ENCODE results near the gene AKT3.

AKT3 gene

GRCh38 chr1:243440406-243440805, 409.6 kb downstream of the AKT3 start:
- no peaks in the 10 kb centered on the region for H3K36me3 ChIP-seq (replicated peaks; ENCODE audit: insufficient read depth, low read length)
- H3K9me2 ChIP-seq (replicated peaks; ENCODE audit: insufficient read depth, low read length) = no peaks in the 10 kb centered on the region
- H3K9ac ChIP-seq (ENCODE audit: low read length) = no peak overlapping the region
- no peak for TF ChIP-seq EZH2phosphoT487 (IDR thresholded peaks at IDR 0.05; ENCODE audit: low read length)
- TF ChIP-seq CTCF (IDR thresholded peaks at IDR 0.05; ENCODE audit: low read length) = no peak
- no peak for TF ChIP-seq EZH2 (optimal IDR thresholded peaks at IDR 0.05; ENCODE audit: low read depth, low read length)
- no peak for DNase-seq
- no peak overlapping the region for H3K4me3 ChIP-seq (ENCODE audit: low read length)
- no peaks in the 10 kb centered on the region for H3K79me2 ChIP-seq (ENCODE audit: low read length)
- H2AFZ ChIP-seq (ENCODE audit: low read length) = no peak overlapping the region
- H3K4me1 ChIP-seq (ENCODE audit: low read length) = peaks cover 7% of the 10 kb centered on the region
- H3K9me3 ChIP-seq (replicated peaks; ENCODE audit: insufficient read depth, low read length) = no peaks in the 10 kb centered on the region
- no peak overlapping the region for H3K4me2 ChIP-seq (ENCODE audit: low read depth, low read length)
- no peaks in the 10 kb centered on the region for H4K20me1 ChIP-seq (ENCODE audit: insufficient read depth, low read length)
- H3K27me3 ChIP-seq (replicated peaks; ENCODE audit: insufficient read depth, low read length) = no peaks in the 10 kb centered on the region
- no peaks in the 10 kb centered on the region for H3F3A ChIP-seq (ENCODE audit: insufficient read depth, low read length)
- no peak overlapping the region for H3K27ac ChIP-seq (ENCODE audit: low read length)

- no peaks in the 10 kb centered on the region for H3K27me3 ChIP-seq (replicated peaks; ENCODE audit: insufficient read depth, low read length)
- no peak overlapping the region for H3K4me2 ChIP-seq (ENCODE audit: low read depth, low read length)
- peaks cover 7% of the 10 kb centered on the region for H3K4me1 ChIP-seq (ENCODE audit: low read length)
- no peaks in the 10 kb centered on the region for H3K9me2 ChIP-seq (replicated peaks; ENCODE audit: insufficient read depth, low read length)
- no peaks in the 10 kb centered on the region for H4K20me1 ChIP-seq (ENCODE audit: insufficient read depth, low read length)
- no peak for DNase-seq
- no peaks in the 10 kb centered on the region for H3F3A ChIP-seq (ENCODE audit: insufficient read depth, low read length)
- H2AFZ ChIP-seq (ENCODE audit: low read length) = no peak overlapping the region
- H3K79me2 ChIP-seq (ENCODE audit: low read length) = no peaks in the 10 kb centered on the region
- H3K36me3 ChIP-seq (replicated peaks; ENCODE audit: insufficient read depth, low read length) = no peaks in the 10 kb centered on the region
- H3K9ac ChIP-seq (ENCODE audit: low read length) = no peak overlapping the region
- no peak overlapping the region for H3K4me3 ChIP-seq (ENCODE audit: low read length)
- H3K27ac ChIP-seq (ENCODE audit: low read length) = no peak overlapping the region
- TF ChIP-seq EZH2 (optimal IDR thresholded peaks at IDR 0.05; ENCODE audit: low read depth, low read length) (no peak), CTCF (IDR thresholded peaks at IDR 0.05; ENCODE audit: low read length) (no peak), EZH2phosphoT487 (IDR thresholded peaks at IDR 0.05; ENCODE audit: low read length) (no peak)
- no peaks in the 10 kb centered on the region for H3K9me3 ChIP-seq (replicated peaks; ENCODE audit: insufficient read depth, low read length)
These were observed 411.2 kb downstream of the AKT3 start for GRCh38 chr1:243438815-243439214.

All from MM.1S (cell line).